ENCODE measurements around the gene ACTR2.

The ACTR2 gene

DNA sequence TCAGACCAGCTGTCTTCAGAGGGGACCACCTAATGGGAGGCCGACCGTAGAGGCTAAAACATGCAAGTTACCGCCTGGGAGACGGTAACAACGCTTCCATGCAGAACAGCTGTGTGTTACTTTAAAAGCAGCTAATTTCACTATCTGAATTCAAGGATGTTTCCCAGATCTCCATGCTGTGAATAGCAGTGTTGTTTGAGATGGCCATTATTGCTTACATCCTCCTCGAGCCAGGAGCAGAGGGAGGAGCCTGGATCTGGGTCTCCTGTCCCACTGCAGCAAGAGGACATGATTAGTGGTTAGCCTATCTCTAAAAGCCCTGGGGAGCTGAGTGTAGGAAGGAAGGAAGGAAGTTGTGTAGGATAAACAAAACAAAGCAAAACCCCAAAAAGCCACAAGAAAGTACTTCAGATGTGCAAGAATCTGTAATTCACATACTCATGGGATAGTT, 50.9 kb downstream of the ACTR2 start:
- DNase-seq (ENCODE audit: low read depth), result no peak

DNA sequence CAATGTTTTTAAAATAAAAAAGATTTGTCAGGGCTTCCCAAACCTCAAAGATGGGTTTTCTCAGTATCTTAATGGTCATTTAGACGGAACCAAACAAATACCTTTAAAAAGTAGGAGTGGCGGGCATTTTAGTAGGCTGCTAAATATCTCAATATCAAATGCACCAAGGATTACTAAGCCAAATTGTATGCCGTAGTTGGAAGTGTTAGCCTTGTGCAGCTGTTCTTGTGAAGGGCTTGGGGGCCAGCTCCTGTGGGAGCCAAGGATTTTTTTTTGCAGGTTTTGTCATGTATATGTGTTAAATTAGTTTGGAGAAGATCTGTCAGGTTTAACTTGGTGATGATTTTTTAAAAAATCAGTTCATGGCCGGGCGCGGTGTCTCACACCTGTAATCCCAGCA, 52.1 kb downstream of the ACTR2 start:
- DNase-seq (ENCODE audit: low read depth), result no peak

DNA sequence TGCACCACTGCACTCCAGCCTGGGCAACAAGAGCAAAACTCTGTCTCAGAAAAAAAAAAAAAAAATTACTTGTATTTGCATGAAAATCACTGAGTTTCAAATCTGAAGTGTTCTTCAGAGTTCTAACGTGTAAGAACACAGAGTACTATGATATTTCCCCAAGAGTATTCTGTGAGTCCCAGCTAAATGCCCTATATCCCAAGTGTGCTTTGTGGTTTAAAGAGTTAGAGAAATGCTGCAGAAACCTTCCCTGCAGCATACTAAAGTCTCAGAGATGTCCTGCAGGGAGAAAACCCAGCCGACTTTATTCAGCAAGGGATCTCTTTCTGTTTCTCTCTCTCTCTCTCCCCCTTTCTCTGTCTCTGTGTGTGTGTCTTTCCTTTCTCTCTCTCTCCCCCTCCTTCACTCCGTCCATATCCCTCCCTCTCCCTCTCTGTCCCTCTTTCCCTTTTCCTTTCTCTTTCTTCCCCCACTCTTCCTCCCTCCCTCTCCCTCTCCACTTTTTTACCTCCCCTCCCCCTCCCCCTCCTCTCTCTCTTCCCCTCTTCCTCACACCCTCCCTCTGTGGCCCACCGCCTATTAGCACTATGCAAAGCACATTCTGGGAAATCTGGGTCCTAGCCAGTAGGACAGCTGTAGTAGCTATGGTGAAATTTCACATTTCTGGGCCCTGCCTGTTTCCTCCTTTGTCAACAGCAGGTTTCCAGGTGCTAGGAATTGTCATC, 54.2 kb downstream of the ACTR2 start:
- no peak for DNase-seq (ENCODE audit: low read depth)

DNA sequence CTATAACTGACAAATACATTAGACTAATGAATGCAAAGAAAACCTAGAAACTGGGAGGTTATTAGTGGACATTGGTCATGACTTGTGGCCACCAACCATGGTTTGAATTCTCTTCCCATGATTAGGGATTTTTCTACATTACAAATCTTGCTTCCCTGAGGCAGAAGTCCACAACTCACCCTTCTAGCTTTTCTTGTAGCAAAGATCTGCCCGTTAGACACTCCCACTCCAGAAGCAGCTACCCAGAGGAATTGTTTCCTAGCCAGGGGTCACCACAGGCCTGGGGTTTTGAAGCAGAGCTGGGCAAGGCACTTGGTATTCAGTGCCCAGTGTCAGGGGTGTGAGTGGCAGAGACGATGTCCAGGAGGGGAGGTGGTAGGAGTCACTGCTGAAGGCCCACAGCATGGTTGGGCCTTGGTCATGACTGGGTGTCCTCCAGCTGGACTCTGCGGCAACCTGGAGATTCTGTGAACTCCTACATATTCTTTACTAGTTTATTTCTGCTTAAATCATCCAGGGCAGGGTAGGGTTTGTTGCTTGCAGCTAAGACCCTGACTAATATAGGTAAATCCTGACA, 54.9 kb downstream of the ACTR2 start:
- DNase-seq (ENCODE audit: low read depth), result no peak

DNA sequence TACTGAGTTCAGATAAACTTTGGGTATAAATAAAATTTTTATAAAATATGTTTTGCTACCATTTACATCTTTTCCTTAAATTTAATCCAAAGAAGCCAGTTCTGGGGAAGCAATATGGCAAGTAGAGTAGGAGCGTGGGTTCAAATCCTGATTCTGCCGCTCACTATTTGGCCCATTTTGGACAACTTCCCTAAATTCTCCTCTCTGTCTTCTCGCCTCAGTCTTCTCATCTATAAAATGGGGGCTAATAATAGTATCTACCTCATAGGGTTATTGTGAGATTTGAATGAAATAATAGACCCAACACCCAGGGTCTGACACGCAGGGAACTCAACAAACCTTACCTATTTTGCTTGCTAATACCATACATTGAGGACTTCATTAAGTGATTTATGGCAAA, 59.7 kb downstream of the ACTR2 start:
- DNase-seq (ENCODE audit: low read depth), result no peak

DNA sequence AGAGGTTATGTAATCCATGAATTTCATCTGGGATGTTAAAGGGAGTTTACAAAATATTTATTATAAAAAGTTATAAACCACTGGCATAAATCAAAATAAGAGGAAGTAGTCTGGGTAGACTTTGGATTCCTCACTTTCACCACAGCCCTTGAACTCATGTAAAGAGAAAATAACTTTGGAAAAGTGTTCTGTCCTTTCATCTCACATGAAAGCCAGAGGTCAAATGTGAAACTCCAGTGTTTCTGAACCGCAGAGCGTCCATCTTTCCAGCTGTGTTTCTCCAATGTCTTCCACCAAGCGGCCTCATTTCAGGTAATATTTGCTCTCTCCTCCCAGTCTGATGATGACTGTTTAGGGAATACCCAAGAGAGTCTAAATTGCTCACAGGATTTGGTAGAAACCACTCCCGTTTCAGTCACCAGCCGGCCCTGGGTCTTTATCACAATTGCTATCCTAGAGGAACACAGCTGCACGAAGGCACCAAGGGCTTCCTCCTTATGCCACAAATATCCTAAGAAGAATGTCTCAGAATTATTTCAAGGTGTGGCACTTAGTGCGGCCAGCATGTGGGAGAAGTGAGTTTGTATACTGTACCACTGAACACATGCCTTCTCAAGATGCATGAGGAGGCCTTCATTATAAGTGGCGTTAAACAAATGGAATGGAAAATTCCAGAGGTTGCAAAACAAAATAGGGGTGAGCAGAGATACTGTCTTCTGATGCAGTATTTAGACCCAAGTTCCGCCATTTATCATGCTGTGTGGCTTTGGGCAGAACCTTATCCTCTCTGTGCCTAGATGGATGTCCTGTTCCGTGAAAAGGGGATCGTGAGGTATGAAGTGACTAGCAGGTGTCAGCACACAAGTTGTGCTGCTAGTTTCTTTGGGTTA, 63.8 kb downstream of the ACTR2 start:
- DNase-seq (ENCODE audit: low read depth), result no peak

DNA sequence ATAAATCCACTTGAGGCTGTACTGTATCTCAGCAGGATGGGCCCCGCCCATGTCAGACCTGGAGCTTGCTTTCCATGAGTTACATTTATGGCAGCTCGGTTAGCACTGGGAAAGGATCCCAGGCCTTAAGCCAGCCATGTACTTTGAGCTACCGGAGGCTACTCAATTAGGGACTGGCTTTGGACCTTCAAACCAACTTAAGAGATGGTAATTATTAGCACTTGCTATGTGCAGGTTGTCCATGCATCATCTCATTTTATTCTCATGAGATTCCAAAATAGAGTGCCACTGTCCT, 64.4 kb downstream of the ACTR2 start:
- DNase-seq (ENCODE audit: low read depth), result no peak

DNA sequence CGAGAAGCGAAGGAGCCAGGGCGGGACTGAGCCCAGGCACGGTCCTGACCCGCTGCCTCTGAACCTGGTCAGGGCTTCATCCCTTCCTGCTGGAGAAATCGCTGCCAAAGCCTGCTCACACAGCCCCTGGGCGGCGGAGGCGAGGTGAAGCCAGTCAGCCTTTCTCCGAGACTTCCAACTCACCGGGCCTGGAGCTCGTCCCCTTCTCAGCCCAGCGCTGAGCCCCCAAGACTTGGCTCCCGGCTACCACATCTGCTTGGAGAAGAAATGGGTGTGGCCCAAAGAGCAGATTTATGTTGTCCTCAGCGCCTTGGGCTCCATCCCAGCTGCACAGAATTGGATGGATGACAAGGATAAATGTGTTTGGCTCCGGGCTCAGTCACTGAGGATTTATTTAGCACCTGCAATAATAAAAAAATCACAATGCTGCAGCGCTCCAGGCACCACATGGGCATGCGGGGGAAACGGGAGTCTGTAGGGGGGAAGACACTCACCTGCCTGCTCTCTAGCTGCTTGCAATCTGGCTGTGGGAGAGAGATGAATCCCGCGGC, 64.9 kb downstream of the ACTR2 start:
- DNase-seq (ENCODE audit: low read depth), result no peak

DNA sequence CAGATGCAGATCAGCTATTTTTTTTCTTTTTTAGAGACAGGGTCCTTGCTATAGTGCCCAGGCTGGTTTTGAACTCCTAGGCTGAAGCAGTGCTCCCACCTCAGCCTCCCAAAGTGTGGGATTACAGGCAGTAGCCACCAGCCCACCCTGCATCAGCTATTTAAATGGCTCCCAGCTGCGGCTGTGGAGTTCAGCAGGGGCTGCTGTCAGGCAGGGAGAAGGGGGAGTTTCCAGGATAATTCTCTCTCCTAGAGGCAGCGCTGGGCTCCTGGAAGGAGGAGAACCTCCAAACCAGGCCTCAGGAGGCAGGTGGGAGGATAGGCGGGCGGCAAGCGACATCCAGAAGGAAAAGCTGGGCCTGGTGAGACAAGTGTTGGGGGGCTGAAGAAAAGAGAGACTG, 65.7 kb downstream of the ACTR2 start:
- no peak for DNase-seq (ENCODE audit: low read depth)

DNA sequence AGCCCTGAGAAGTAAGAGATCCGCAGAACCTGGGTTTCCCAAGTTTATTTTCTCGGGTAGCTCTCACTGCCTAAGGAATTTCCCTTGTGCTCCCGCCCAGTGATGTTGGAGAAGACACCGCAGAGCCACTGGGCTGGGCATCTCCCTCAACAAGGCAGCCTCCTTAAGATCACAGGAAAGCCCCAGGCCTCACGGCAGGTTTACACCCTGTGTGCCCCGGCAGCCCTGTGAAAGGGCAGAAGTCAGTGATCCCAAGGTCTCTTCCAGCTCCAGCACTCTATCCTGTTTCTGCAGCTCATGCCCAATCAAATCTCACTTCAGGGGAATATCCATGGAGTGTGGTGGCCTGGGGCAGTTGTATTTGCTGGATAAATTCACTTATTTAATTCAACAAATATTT, 66.5 kb downstream of the ACTR2 start:
- DNase-seq (ENCODE audit: low read depth), result no peak

DNA sequence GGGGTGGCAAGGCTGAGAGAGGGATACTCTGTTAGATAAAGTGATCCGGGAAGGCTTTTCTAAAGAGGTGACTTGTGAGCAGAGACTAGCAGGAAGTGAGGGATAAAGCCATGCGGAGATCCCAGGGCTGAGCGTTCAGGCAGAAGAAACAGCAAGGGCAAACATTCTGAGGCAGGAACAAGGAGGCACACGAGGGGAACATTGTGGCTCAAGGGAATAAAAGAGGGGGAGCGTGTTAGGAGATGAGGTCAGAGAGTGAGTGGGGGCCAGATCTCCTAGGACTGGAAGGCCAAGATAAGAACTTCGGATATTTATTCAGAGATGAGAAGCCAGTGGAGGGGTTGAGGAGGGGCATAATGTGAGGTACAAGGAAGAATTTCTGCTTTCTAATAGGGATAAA, 67.1 kb downstream of the ACTR2 start:
- DNase-seq (ENCODE audit: low read depth), result no peak

DNA sequence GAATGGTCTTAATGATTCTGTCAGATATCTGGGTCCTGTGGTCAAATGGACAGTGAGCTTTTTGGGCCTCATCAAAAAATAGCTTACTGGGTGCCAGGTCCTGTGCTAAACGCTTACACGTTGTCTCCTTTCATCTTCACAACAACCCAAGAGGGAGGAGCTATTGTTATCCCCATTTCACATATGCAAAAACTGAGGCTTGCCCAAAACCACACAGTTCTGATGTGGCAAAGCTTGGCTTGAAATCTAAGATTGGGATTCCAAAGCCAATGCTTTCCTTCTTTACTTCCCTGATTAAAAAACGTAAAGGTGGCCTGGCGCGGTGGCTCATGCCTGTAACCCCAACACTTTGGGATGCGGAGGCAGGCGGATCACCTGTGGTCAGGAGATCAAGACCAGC, 69.3 kb downstream of the ACTR2 start:
- DNase-seq (ENCODE audit: low read depth), result no peak

DNA sequence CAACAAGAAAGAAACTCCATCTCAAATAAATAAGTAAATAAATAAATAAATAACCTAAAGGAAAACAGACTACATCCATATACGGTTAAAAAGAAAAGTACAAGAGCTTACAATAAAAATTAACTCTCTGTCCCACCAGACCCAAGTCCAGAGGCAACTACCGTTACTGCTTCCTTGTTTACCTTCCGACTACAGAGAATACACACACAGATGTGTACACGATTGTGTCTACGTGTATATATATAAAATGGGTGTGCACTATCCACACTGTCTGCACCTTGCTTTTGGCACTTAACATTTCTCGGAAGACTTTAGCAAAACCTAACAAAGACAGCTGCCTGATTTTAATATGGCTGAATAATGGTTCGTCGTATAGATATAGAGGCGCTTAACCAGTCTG, 69.9 kb downstream of the ACTR2 start:
- no peak for DNase-seq (ENCODE audit: low read depth)

DNA sequence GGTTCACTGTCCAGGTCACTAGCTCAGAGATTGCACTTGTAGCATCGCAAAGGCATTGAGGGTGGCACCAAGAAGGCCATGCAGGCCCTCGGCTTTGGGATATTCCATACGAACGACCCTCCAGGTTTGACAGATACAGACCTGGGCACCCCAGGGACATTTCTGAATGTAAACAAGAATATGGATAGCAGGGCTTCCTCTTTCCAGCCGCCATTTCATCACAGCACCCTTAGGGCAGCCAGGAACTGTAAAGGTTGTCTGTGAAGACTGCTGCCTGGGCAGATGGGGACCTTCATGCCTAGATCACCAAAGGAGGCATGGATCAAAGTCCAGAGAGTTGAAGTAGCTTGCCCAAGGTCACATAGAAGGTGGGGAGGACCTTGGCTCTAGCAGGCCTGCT, 70.5 kb downstream of the ACTR2 start:
- DNase-seq (ENCODE audit: low read depth), result no peak

DNA sequence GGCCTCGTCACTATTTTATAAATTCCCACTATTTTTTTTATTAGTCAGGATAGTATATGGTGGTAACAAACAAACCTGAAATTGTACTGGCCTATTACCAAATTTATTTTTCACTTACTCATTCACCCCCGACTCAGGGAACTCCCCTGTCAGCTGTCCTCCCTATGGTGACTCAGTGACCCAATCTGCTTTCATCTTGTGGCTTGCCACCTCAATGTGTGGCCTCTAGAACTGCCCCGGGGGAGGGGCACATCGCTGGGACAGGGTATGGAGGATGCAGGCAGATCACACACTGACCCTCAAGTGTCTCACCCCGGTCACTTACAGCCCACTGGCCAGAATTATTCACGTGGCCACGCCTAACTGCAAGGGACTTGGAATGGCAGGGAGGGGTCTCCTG, 71.6 kb downstream of the ACTR2 start:
- no peak for DNase-seq (ENCODE audit: low read depth)

DNA sequence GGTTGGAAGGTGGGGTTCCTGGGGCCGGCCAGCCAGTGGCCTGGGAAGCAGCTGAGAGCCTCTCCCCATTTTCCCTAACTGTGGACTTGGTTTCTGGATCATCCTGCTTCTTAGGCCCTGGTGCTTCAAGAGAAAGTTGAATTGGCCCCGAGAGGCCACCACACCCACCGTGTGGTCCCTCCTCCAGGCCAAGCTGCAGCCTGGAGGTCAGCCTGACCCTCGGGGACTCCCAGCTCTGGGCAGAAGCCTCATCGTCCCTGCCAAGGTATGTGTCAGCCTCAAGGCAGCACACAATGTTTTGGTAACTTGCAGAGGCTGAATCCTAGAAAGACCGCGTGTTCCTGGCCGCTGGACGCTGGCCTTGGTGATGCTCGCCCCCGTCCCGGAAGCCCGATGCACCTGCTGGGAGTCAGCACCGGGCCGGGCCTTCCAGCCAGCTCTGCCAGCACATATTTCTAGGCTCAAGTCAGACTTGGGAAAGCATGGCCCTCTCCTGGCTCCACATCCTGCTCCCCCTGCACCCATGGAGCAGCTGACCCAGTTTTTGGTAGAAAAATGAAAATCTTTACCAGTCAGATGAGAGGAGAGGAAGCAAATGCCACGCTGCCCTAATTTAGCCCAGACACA, 72.6 kb downstream of the ACTR2 start:
- DNase-seq (ENCODE audit: low read depth), result no peak

DNA sequence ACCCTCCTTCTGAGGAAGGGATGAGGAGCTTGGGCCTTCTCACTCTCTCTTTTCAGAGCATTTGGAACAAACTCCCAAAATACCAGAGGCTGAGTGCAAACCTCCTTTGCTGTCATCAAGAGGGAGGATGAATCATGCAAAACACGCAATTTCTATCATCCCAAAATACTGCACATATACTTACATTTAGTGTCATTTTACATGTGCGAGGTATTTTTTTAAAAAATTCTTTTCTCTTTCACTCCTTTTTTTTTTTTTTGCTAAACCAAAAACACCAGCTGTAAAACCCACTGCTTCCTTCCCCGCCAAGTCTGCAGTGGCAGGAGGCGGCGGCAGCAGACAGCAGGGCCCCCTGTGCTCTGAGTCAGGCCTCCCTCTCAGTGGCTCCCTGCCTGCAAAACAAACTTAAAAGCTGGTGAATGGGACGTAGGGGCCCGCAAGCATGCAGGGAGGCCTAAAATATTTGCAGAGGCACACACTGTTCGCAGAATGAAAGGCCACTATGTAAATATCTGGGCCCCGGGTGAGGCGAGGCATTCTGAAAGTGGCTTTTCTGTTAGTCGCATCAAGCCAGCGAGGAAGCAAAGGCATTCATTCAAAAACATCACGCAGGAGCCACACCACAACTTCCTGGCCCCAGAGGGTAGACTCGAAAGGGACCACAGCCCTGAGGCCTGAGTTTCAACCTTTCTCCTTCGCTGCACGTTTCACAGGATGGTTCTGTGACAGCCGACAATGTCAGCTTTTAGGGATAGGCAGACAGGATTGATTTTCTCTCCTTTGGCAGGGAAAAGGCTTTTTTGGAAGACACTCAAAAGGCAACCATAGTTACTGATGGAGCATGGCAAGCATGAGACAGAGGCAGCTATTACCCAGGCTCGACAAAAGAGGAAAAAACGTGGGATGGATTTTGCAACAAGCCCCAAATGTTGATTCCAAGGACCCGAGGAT, 73.4 kb downstream of the ACTR2 start:
- DNase-seq (ENCODE audit: low read depth), result peak; percentile 76

DNA sequence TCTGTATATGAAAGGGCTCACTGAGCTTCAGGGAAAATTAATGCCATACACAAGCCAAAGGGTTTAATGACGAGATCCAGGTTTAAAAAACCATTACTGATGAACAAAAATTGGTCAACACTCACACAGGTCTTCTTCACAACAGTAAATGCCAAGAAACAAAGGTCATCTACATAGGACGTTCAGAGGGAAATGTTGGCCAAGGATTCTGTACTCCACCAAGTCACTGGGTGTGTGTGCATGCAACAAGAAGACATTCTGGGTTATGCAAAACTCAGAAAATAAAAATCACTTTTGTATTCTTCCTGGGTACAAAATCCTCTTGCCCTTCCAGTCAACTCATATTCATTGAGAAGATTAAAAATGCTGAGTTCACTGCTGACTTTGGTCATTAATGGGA, 78.3 kb downstream of the ACTR2 start:
- DNase-seq (ENCODE audit: low read depth), result no peak

DNA sequence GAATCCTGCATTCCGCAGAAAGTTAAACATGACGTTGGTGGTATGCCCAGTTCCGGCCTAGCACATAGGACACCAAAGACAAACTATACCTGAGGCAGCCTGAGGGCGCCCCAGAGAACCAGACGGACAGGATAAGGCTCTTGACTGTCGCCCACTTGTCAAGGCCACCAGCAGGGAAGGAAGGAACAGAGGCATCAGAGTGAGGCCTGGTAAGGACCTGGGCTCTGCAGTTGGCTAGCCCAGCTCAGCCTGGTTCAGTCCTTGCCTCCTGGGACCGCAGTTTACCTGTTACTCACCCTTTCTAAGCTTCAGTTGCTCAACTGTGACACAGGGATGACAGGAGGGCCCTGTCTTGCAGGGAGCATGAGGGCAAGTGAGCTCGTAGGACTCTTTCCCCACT, 82.1 kb downstream of the ACTR2 start:
- no peak for DNase-seq (ENCODE audit: low read depth)

DNA sequence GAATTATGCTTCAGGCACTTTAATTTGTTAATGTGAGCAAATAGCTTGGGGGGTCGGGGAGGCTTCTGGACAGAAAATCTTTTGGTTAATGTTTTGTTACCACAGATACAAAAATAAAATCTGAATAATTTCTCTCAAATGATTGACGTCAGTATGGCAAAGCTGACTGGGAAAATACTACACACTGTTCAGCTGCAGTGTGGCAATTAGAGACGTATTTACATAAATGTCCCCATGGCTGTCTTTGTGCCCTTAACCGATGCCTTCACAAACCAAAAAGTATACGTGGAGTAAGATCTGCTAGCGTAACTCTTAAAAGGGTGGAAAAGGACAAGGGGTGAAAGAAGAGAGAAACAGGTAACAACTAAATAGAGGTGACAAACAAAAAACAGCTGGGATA, 83.4 kb downstream of the ACTR2 start:
- no peak for DNase-seq (ENCODE audit: low read depth)

DNA sequence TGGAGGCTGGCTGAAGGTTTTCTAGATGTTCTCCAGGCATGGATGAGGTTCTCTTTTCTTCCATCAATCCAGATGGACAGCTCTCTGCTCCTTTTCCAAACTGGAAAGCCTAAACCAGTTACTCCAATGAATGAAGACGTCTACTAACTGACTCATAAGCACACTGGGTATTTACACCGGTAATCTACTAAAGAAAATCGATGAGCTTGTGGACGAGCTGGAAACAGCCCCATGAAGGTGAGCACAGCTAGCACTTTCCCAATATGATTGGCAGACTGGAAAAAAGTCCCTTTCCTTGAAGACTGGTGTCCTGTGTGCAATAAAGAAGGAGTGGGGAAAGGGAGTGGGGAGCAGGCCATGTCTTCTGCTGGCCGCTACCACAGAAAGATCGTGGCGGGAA, 84.0 kb downstream of the ACTR2 start:
- no peak for DNase-seq (ENCODE audit: low read depth)

Data from HS-5 (cell line).